Measurements from ENCODE around the gene CCDC182.

The CCDC182 gene

DNA sequence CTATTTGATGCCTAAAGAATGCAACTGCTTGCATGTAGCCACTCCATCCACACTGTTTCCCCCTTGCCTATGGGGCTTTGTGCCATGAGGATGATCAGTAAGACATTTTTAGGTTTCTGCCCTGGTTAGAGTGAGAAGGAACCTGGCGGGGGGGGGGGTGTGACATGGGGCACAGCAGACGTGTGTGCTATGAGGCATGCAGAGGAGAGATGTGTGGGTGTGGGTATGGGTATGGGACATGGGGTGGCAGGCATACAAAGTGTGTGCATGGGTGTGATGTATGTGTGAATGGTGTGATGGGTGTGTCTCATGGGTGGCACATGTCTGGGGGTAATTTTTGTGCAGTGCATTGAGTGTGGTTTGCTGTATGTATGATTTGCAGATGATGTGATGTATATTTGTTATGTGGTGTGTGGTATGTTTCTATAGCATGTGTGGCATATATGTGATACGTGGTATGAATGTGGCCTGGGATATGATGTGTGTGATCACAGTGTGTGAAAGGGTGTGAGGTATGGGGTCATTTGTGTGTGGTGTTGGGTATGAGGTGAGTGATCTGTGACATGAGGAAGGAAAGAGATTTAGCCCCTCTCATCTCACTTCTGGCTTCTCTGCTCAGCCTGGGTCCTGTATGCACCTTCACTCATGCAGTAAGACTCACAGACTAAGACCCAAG, 14.9 kb downstream of the CCDC182 start:
- ChIA-PET POLR2A (no interaction called here), CTCF (no interaction called here)
- DNase-seq (ENCODE audit: low read depth, low spot score) = no peak
- no peak for TF ChIP-seq CTCF (IDR thresholded peaks at IDR 0.05; ENCODE audit: insufficient read depth, low read length, missing control alignments)
- H3K4me3 ChIP-seq (ENCODE audit: low read depth, low read length) = no peak overlapping the region

DNA sequence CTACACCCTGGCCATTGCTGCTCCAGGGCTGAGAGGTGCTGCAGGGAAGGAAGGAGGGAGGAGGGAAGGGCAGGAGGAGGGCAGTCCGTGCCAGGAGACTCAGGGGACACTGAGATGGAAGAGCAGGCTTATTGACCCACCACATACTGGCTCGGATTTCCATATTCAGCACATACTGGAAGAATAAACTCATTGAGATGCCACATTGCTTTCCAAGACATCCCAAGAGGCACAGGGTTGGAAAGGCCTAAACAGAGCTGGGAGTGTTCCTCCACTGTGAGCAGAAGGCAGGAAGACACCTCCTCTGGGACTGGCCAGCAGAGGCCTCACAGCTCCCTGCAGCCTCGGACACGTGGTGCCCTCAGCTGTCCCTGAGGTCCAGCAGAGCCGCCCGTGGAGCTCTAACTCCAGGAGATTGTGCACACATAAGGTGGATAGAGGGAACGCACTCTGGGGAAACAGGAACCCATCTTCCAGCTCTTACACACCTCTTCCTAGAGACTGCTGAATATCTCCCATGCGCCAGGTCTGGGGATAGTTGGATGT, 17.4 kb downstream of the CCDC182 start:
- H3K4me3 ChIP-seq (ENCODE audit: low read depth, low read length) = no peak overlapping the region
- POLR2A ChIA-PET = no interaction called here
- no peak for DNase-seq (ENCODE audit: low read depth, low spot score)
- no peak for TF ChIP-seq CTCF (IDR thresholded peaks at IDR 0.05; ENCODE audit: insufficient read depth, low read length, missing control alignments)
- CTCF ChIA-PET = interaction anchor here (1.3 to 1.8 kb wide), 2 partner anchors 20 to 55 kb away, joined by 3 to 6 read pairs; no protein-coding TSS in a partner anchor

- no peak for DNase-seq (ENCODE audit: low read depth, low spot score)
- no peak overlapping the region for H3K4me3 ChIP-seq (ENCODE audit: low read depth, low read length)
- ChIA-PET POLR2A (no interaction called here), CTCF (no interaction called here)
- no peak for TF ChIP-seq CTCF (IDR thresholded peaks at IDR 0.05; ENCODE audit: insufficient read depth, low read length, missing control alignments)
Measured at GRCh38 chr17:57726838-57727237, 18.3 kb downstream of the CCDC182 start.

GRCh38 chr17:57726213-57726790, 18.8 kb downstream of the CCDC182 start:
- ChIA-PET POLR2A (no interaction called here), CTCF (no interaction called here)
- no peak for TF ChIP-seq CTCF (IDR thresholded peaks at IDR 0.05; ENCODE audit: insufficient read depth, low read length, missing control alignments)

GRCh38 chr17:57724729-57725125, 20.4 kb downstream of the CCDC182 start:
- TF ChIP-seq CTCF (IDR thresholded peaks at IDR 0.05; ENCODE audit: insufficient read depth, low read length, missing control alignments) = no peak
- no peak overlapping the region for H3K4me3 ChIP-seq (ENCODE audit: low read depth, low read length)
- ChIA-PET POLR2A (no interaction called here), CTCF (interaction anchor here (1.0 to 3.5 kb wide), 3 partner anchors 127 to 482 kb away, joined by 3 to 10 read pairs (median 6); no protein-coding TSS in a partner anchor)
- no peak for DNase-seq (ENCODE audit: low read depth, low spot score)

More at GRCh38 chr17:57726213-57726790, 18.8 kb downstream of the CCDC182 start:
- no peak for DNase-seq (ENCODE audit: low read depth, low spot score)
- no peak overlapping the region for H3K4me3 ChIP-seq (ENCODE audit: low read depth, low read length)

DNA sequence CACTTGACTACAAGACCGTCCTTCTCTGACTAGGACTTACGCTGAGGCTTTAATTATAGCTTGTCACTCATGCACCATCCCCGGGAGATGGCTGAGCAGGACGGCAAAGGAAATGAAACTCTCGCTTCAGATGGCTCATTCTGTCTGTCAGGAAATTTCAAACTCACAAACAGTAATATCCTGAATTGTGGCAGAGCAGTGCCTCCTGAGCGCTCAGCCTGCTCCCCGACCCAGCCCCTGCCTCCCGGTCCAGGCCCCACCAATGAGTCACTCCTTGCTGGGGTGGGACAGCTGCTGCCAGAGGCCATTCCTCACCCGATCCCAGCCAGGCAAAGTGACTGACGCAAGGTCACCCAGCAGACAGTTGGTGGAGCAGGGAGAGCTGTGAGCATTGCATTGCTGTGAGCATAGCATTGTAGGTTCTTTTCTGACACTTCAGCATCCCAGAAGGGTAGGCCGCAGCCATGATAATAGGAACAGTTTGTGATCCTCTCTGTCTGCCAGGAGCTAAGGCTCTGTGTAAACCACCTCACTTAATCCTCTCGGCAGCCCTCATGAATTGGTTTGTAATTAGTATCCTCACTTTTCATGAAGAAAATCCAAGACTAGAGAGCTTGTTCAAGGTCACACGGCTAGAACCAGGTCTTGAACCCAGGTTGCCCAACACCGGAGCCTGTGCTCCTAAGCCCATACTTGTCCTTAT, 20.9 kb downstream of the CCDC182 start:
- TF ChIP-seq CTCF (IDR thresholded peaks at IDR 0.05; ENCODE audit: insufficient read depth, low read length, missing control alignments) = no peak
- no peak for DNase-seq (ENCODE audit: low read depth, low spot score)
- no peak overlapping the region for H3K4me3 ChIP-seq (ENCODE audit: low read depth, low read length)
- ChIA-PET CTCF (interaction anchor here (1.0 to 3.5 kb wide), 3 partner anchors 126 to 481 kb away, joined by 3 to 10 read pairs (median 6); no protein-coding TSS in a partner anchor), POLR2A (no interaction called here)

Measured in AG04449 (cell line).